HepG2 (cell line): ENCODE results near the gene FYB1. TPM values are rescaled to one million over a fixed set of nuclear protein-coding genes. Genes with fewer than 3 reads are reported as not detected.

Experiments used
- MTA1 ChIP-seq: sonication (generic); formaldehyde crosslinking; IDR thresholded peaks from 2 replicates; pipeline ENCODE4 v1.4.0; 2020; ENCODE audit warnings: missing genetic modification reagents, mild to moderate bottlenecking, borderline replicate concordance
- SMAD3 ChIP-seq: sonication (generic); formaldehyde crosslinking; IDR thresholded peaks from 2 replicates; pipeline ENCODE4 v1.4.0; 2020; ENCODE audit warnings: missing genetic modification reagents
- TOE1 ChIP-seq: sonication (generic); formaldehyde crosslinking; IDR thresholded peaks from 2 replicates; pipeline ENCODE4 v1.4.0; 2020; ENCODE audit warnings: mild to moderate bottlenecking, missing genetic modification reagents
- ZNF207 ChIP-seq: fragments of 450-650 bp; IDR thresholded peaks from 2 replicates; pipeline ENCODE4 v1.6.1; 2016; ENCODE audit warnings: antibody characterized with exemption, borderline replicate concordance
- ZNF839 ChIP-seq: sonication (generic); formaldehyde crosslinking; IDR thresholded peaks from 2 replicates; pipeline ENCODE4 v1.4.0; 2020; ENCODE audit warnings: missing genetic modification reagents, mild to moderate bottlenecking, borderline replicate concordance
- polyA plus RNA-seq, 8 experiments: library from polyadenylated mRNA; depleted of rRNA in 3 of 8; stranded (reverse) in 7 of 8; unstranded in 1 of 8; fragments of >200 nt; fragmentation: Illumina TruSeq in 4 of 8; extraction: Trizol in 4 of 8; gene quantifications; 2 replicates each; pipeline versions ENCODE4 v1.2.1 to v1.2.3, GENCODE V29; 2011 to 2016; ENCODE audit warnings: low read depth in 4 of 8, missing spikeins in 1 of 8, mixed read lengths in 1 of 8; ENCODE audit not compliant: insufficient read depth in 1 of 8
- total RNA-seq, 5 experiments: library from RNA; depleted of rRNA; stranded (reverse); fragments of >200 nt; fragmentation: Illumina TruSeq; extraction: Trizol; gene quantifications; 2 replicates each; pipeline ENCODE4 v1.2.3, GENCODE V29; 2016; ENCODE audit warnings: low read depth in 1 of 5
- TF ChIP-seq, protein P1 (sequence below): IDR thresholded peaks from 2 replicates; pipeline ENCODE4 v1.6.1; 2016; ENCODE audit warnings: low read depth, control low read depth
- TF ChIP-seq, protein P2 (sequence below): sonication (generic); formaldehyde crosslinking; IDR thresholded peaks from 2 replicates; pipeline ENCODE4 v1.5.1; 2020; ENCODE audit warnings: missing genetic modification reagents, mild to moderate bottlenecking, borderline replicate concordance
- TF ChIP-seq, protein P3 (sequence below): sonication (generic); formaldehyde crosslinking; IDR thresholded peaks from 2 replicates; pipeline ENCODE4 v1.4.0; 2020; ENCODE audit warnings: missing genetic modification reagents, borderline replicate concordance

FYB1 gene
- total and polyA plus RNA-seq, 2 of the 13 experiments (the other 11 are each of a cell fraction or from before 2014, with no cell fraction given), result 0.03 TPM; not detected in 1

DNA sequence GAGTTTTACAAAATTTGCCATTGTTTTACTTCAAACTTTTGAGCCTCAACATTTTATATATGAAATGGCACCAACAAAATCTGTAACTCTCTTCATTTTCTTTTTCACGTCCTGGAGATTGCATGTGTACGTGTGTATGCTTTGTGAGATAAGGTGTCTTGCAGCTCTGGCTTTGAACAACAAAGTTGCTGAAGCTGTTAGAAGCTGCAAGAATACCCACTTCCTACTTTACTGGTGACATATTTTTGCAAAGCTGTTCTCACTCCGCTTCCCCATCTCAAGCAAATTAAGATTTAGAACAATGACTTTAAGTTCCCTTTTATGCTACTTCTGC lies 41.8 kb downstream of the FYB1 start (continued):
- TF ChIP-seq, protein P1, sequence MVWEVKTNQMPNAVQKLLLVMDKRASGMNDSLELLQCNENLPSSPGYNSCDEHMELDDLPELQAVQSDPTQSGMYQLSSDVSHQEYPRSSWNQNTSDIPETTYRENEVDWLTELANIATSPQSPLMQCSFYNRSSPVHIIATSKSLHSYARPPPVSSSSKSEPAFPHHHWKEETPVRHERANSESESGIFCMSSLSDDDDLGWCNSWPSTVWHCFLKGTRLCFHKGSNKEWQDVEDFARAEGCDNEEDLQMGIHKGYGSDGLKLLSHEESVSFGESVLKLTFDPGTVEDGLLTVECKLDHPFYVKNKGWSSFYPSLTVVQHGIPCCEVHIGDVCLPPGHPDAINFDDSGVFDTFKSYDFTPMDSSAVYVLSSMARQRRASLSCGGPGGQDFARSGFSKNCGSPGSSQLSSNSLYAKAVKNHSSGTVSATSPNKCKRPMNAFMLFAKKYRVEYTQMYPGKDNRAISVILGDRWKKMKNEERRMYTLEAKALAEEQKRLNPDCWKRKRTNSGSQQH, result no peak
- TF ChIP-seq TOE1 (CRISPR knock-in tag) (no peak), MTA1 (CRISPR knock-in tag) (no peak), ZNF839 (CRISPR knock-in tag) (no peak), ZNF207 (no peak), SMAD3 (CRISPR knock-in tag) (no peak)
- TF ChIP-seq, protein P2, sequence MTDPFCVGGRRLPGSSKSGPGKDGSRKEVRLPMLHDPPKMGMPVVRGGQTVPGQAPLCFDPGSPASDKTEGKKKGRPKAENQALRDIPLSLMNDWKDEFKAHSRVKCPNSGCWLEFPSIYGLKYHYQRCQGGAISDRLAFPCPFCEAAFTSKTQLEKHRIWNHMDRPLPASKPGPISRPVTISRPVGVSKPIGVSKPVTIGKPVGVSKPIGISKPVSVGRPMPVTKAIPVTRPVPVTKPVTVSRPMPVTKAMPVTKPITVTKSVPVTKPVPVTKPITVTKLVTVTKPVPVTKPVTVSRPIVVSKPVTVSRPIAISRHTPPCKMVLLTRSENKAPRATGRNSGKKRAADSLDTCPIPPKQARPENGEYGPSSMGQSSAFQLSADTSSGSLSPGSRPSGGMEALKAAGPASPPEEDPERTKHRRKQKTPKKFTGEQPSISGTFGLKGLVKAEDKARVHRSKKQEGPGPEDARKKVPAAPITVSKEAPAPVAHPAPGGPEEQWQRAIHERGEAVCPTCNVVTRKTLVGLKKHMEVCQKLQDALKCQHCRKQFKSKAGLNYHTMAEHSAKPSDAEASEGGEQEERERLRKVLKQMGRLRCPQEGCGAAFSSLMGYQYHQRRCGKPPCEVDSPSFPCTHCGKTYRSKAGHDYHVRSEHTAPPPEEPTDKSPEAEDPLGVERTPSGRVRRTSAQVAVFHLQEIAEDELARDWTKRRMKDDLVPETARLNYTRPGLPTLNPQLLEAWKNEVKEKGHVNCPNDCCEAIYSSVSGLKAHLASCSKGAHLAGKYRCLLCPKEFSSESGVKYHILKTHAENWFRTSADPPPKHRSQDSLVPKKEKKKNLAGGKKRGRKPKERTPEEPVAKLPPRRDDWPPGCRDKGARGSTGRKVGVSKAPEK (CRISPR knock-in tag), result no peak
- TF ChIP-seq, protein P3, sequence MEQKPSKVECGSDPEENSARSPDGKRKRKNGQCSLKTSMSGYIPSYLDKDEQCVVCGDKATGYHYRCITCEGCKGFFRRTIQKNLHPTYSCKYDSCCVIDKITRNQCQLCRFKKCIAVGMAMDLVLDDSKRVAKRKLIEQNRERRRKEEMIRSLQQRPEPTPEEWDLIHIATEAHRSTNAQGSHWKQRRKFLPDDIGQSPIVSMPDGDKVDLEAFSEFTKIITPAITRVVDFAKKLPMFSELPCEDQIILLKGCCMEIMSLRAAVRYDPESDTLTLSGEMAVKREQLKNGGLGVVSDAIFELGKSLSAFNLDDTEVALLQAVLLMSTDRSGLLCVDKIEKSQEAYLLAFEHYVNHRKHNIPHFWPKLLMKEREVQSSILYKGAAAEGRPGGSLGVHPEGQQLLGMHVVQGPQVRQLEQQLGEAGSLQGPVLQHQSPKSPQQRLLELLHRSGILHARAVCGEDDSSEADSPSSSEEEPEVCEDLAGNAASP (CRISPR knock-in tag), result no peak
